ENCODE data around the gene CDK2. TPM values are rescaled to one million over a fixed set of nuclear protein-coding genes. Genes with fewer than 3 reads are reported as not detected.
A peak's percentile ranks its signal among the peaks of the same experiment; 100 is the strongest.

Gene CDK2
- total RNA-seq, 2 experiments from 2014 or later = 15.8 to 16.0 TPM

GRCh38 chr12:55955344-55955743 lies 11.3 kb upstream of the CDK2 start:
- intact Hi-C loops (cut with DNase I, micrococcal nuclease) = loop anchor here in 1 of 2 experiments (5.0 kb wide), 1 partner anchor 213 kb away; the partner anchor contains the start of gene GDF11
- DNase-seq = no peak
- H3K4me1 Mint-ChIP-seq (ENCODE audit: low read depth) = peaks cover 25% of the 10 kb centered on the region

GRCh38 chr12:55955800-55956508 lies 10.7 kb upstream of the CDK2 start:
- ATAC-seq (ENCODE audit: poor library complexity) (peak; percentile 77), DNase-seq (peak in 12 of 14 experiments; percentile 24 to 75 (median 50))
- Mint-ChIP-seq H3K27me3 (no peaks in the 10 kb centered on the region), H3K27ac (peak overlapping the region; percentile 66), H3K4me1 (ENCODE audit: low read depth) (peaks cover 25% of the 10 kb centered on the region), H3K4me3 (no peak overlapping the region), H3K9me3 (no peaks in the 10 kb centered on the region), H3K36me3 (ENCODE audit: low read depth) (peaks cover 52% of the 10 kb centered on the region)
- TF ChIP-seq CTCF (IDR thresholded peaks at IDR 0.05) = peak; percentile 47
- H3K4me3 ChIP-seq (ENCODE audit: low read length) = no peak overlapping the region
- H3K27ac ChIP-seq (ENCODE audit: low read depth in 1 of 2, low read length in 2 of 2) = peak overlapping the region in 1 of 2 donors; percentile 24
- peaks cover 43% of the 10 kb centered on the region for H3K36me3 ChIP-seq (ENCODE audit: insufficient read depth, low read length)
- H3K27me3 ChIP-seq (ENCODE audit: control insufficient read depth in 1 of 2, insufficient read depth in 2 of 2, low read length in 2 of 2) = no peaks in the 10 kb centered on the region
- no peaks in the 10 kb centered on the region for H3K9me3 ChIP-seq (ENCODE audit: control insufficient read depth in 1 of 2, insufficient read depth in 1 of 2, low read length in 2 of 2)
- ChIA-PET POLR2A (interaction anchor here (0.6 to 6.0 kb wide), 15 partner anchors 7 to 217 kb away, joined by 3 to 72 read pairs (median 5); partner anchors contain the start of genes DGKA, DNAJC14, ORMDL2 and RAB5B), CTCF (interaction anchor here (0.6 to 1.6 kb wide), 2 partner anchors 40 to 234 kb away, joined by 3 to 7 read pairs; no protein-coding TSS in a partner anchor)
- intact Hi-C loops (cut with DNase I, micrococcal nuclease) = loop anchor here in 1 of 2 experiments (5.0 kb wide), 1 partner anchor 214 kb away; the partner anchor contains the start of gene GDF11
- H3K4me1 ChIP-seq (ENCODE audit: insufficient read depth, low read length) = peaks cover 20% of the 10 kb centered on the region

More at GRCh38 chr12:55955344-55955743, 11.3 kb upstream of the CDK2 start:
- no peak overlapping the region for H3K27ac ChIP-seq (ENCODE audit: low read depth in 1 of 2, low read length in 2 of 2)
- CTCF ChIA-PET = interaction anchor here (1.6 kb wide), 1 partner anchor 41 kb away, joined by 7 read pairs; no protein-coding TSS in a partner anchor
- Mint-ChIP-seq H3K4me3 (no peak overlapping the region), H3K27me3 (no peaks in the 10 kb centered on the region), H3K36me3 (ENCODE audit: low read depth) (peaks cover 52% of the 10 kb centered on the region), H3K27ac (peak overlapping the region; percentile 66), H3K9me3 (no peaks in the 10 kb centered on the region)
- ATAC-seq (ENCODE audit: poor library complexity) = peak; percentile 13
- peaks cover 20% of the 10 kb centered on the region for H3K4me1 ChIP-seq (ENCODE audit: insufficient read depth, low read length)
- peaks cover 49% of the 10 kb centered on the region for H3K36me3 ChIP-seq (ENCODE audit: insufficient read depth, low read length)
- no peaks in the 10 kb centered on the region for H3K27me3 ChIP-seq (ENCODE audit: control insufficient read depth in 1 of 2, insufficient read depth in 2 of 2, low read length in 2 of 2)
- no peak for TF ChIP-seq CTCF (IDR thresholded peaks at IDR 0.05)
- POLR2A ChIA-PET = interaction anchor here (1.3 to 6.0 kb wide), 10 partner anchors 10 to 138 kb away, joined by 3 to 72 read pairs (median 11); partner anchors contain the start of genes DGKA, ORMDL2, RAB5B and SARNP
- H3K9me3 ChIP-seq (ENCODE audit: control insufficient read depth in 1 of 2, insufficient read depth in 1 of 2, low read length in 2 of 2) = no peaks in the 10 kb centered on the region
- no peak overlapping the region for H3K4me3 ChIP-seq (ENCODE audit: low read length)

- ChIA-PET CTCF (interaction anchor here (0.6 to 1.6 kb wide), 2 partner anchors 27 to 169 kb away, joined by 3 read pairs; no protein-coding TSS in a partner anchor), POLR2A (interaction anchor here (0.6 to 6.0 kb wide), 16 partner anchors 8 to 492 kb away, joined by 3 to 72 read pairs (median 4); partner anchors contain the start of genes DGKA, ORMDL2, RAB5B and SARNP)
- ATAC-seq (ENCODE audit: poor library complexity) = no peak
- no peaks in the 10 kb centered on the region for H3K9me3 Mint-ChIP-seq
- H3K9me3 ChIP-seq (ENCODE audit: control insufficient read depth in 1 of 2, insufficient read depth in 1 of 2, low read length in 2 of 2) = no peaks in the 10 kb centered on the region
- peaks cover 38% of the 10 kb centered on the region for H3K36me3 Mint-ChIP-seq (ENCODE audit: low read depth)
- DNase-seq = no peak
- H3K27ac ChIP-seq (ENCODE audit: low read depth in 1 of 2, low read length in 2 of 2) = peak overlapping the region; percentile 38 to 44
- intact Hi-C loops (cut with DNase I, micrococcal nuclease) = loop anchor here in 1 of 2 experiments (5.0 kb wide), 1 partner anchor 215 kb away; the partner anchor contains the start of gene GDF11
- no peaks in the 10 kb centered on the region for H3K27me3 Mint-ChIP-seq
- no peaks in the 10 kb centered on the region for H3K27me3 ChIP-seq (ENCODE audit: control insufficient read depth in 1 of 2, insufficient read depth in 2 of 2, low read length in 2 of 2)
- peak overlapping the region; percentile 81 for H3K27ac Mint-ChIP-seq
- H3K4me1 Mint-ChIP-seq (ENCODE audit: low read depth) = peaks cover 24% of the 10 kb centered on the region
- TF ChIP-seq CTCF (IDR thresholded peaks at IDR 0.05) = no peak
- no peak overlapping the region for H3K4me3 Mint-ChIP-seq
- H3K4me3 ChIP-seq (ENCODE audit: low read length) = no peak overlapping the region
- H3K36me3 ChIP-seq (ENCODE audit: insufficient read depth, low read length) = peaks cover 30% of the 10 kb centered on the region
- peaks cover 20% of the 10 kb centered on the region for H3K4me1 ChIP-seq (ENCODE audit: insufficient read depth, low read length)
Observed at GRCh38 chr12:55957106-55957859, 9.3 kb upstream of the CDK2 start.

Measured in CD4-positive, alpha-beta T cell (primary cell).